Stimulated activated CD8-positive, alpha-beta memory T cell treated with anti-CD3 and anti-CD28 coated beads, Interleukin-4, amount 100 ng/mL, for 48 hours (primary cell): ENCODE measurements around the gene SFRP5.

ENCODE experiments used
- DNase-seq: peaks from one replicate; pipeline ENCODE4 v3.0.0-alpha.2; 2020

Gene SFRP5

GRCh38 chr10:97763947-97764346, 7.9 kb downstream of the SFRP5 start:
- DNase-seq = no peak

- no peak for DNase-seq
Measured at GRCh38 chr10:97763411-97763810, 8.4 kb downstream of the SFRP5 start.

- no peak for DNase-seq
Measured at GRCh38 chr10:97762816-97763215, 9.0 kb downstream of the SFRP5 start.

DNA sequence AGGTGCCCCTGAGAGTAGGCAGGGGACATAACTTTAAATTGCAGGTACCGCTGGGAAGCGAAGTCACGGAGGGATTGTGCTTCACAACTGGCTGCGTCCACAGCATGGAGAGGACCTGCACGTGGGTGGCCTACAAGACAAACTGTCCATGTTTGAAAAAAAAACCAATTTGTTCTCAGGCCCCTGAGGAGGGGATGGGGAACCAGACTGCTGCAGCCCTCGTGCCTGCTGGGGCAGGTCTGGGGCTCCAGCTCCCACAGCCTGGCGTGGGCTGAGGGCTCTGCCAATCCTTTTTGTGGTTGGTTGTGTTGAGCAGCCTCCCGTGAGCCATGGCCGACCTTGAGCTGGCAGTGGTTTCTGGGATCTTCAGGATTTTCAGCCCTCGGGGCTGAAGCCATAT, 9.7 kb downstream of the SFRP5 start:
- no peak for DNase-seq

DNA sequence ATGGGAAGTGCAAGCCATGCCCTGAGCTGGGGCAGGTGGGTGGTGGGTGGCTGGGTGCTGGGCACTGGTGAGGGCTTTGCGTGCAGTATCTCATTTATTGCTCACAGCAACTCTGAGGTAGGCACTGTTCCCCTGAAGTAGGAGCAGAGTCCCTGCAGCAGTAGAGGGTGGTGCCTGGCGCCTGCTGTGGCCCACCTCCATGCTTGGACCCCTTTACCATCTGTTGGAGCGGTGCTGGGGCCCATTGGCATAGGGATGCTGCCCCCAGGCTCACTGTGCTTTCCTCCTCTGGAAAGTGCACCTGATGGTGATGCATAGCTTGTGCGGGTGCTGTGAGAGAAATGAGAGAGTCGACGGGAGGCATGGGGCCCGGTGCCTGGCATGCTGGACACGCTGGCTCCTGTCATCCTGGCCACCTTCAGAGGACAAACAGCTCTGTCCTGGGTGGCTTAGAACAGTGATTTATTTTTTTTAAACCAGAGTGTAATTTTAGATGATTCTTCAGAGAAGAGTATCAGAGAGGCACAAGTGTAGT, 10.4 kb downstream of the SFRP5 start:
- DNase-seq = no peak

DNA sequence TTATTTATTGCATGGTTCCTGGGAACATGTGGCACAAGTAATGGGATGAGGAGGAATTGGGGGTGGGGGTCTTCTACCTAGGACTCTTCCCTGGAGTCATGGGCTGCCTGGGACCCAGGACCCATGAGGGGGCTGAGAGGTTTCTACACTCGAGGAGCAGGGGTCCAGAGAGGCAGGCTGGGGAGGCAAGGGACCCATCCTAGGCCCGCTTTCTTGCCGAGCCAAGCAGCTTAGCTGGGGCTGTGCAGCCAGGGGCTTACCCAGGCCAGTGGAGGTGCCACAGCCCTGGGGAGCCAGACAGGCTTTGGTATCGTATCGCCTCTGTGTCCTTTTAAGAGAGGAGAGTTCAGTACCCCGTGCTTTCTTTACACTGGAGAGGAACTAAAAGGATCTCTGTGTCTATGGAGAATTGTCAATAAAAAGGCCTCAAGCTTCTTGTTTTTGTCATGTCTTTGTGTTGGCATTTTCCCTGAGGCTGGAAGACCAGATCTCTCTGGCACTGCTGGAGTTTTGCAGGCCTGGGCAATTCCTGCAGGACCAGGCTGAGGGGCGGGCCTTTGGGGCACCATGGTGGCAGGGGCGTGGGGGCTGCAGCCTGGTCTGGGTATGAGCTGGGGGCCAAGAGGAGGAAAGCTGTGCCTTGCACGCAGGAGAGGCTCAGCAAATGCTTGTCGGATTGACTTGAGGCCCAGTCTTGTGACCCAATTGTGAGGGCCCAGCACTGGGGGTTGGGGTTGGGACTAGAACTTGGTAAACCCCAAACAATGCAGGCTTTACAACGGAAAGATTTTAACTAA, 11.1 kb downstream of the SFRP5 start:
- DNase-seq = no peak

- no peak for DNase-seq
Measured at GRCh38 chr10:97759946-97760345, 11.9 kb downstream of the SFRP5 start.

GRCh38 chr10:97759158-97759887, 12.5 kb downstream of the SFRP5 start:
- peak; percentile 72 for DNase-seq

- DNase-seq = no peak
Measured at GRCh38 chr10:97757471-97757870, 14.3 kb downstream of the SFRP5 start.

- no peak for DNase-seq
Measured at GRCh38 chr10:97755718-97756117, 16.1 kb downstream of the SFRP5 start.

DNA sequence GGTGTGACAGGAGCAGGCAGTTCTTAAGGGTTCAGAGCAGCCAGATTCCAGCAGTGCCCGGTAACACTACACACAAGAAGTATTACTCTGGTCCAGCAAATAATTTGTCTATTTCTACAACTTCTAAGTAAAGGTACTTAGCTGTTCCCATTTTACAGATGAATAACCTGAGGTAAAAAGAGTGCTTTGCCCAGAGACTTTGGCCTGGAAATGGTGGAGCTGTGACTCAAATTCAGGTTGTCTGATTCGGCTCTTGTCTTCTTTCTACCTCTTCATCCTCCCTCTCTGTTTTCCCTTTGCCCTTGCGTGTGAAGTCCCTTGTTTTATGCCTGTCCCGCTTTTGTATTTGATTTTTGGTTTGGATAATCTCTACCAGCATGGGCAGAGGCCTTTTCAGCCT, 17.1 kb downstream of the SFRP5 start:
- no peak for DNase-seq

GRCh38 chr10:97752956-97753355, 18.8 kb downstream of the SFRP5 start:
- DNase-seq = no peak

- no peak for DNase-seq
Measured at GRCh38 chr10:97748116-97748515, 23.7 kb downstream of the SFRP5 start.

GRCh38 chr10:97747573-97747972, 24.2 kb downstream of the SFRP5 start:
- DNase-seq = no peak

- DNase-seq = no peak
Measured at GRCh38 chr10:97744405-97745035, 27.3 kb downstream of the SFRP5 start.

DNA sequence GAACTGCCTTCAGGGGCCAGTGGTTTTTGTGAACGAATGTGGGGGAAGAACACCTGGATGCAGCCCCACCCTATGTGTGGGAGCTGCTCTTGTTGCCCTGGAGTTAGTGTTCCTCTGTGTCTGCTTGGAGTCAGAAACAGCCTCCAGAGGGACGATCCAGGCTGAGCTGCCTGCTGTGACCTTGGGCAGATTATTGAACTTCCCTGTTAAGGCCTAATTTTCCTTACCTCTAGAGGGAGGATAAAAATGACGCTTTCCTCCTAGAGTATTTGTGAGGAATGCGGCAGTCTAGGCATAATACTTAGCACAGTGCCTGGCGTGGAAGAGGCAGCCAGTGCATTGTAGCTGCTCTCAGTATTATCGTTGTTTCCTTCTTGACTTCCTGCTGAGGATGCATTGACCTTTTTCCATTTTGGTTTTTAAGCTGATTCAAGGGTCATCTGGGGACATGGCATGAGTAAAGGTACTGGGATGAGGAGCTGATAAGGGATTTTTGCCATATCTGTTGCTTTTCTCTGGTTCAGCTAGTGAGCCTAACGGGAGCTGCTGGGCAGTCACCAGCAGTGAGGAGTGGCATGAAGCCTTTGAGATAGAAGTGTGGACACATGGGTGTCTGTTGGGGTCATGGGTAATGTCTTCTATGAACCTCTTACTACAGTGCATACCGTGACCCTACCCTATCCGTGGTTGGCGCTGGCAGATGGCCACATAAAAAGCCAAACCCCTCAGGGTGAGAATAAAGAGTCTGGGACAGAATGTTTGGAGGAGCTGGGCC, 28.4 kb downstream of the SFRP5 start:
- DNase-seq = no peak

DNA sequence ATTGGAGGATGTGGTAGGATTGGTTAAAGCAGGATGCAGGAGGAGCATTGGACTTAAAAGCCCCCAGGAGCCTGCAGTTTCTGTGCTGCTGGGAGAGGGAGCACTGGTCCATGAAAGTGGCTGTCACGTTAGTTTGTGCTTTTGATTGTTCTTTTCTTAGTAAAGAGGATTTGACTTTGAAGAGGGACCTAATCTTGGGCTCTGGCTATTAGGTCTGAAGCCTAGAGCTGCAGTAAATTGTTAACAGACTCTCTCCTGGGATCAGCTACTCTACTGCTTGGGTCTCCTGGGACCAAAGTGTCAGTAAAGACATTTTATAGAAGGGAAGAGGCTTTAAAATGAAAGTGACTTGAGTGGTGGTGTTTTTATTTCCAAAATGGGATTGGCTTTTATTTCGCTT, 31.2 kb downstream of the SFRP5 start:
- no peak for DNase-seq

- DNase-seq = no peak
Measured at GRCh38 chr10:97738616-97739015, 33.2 kb downstream of the SFRP5 start.

- no peak for DNase-seq
Measured at GRCh38 chr10:97737770-97738265, 34.0 kb downstream of the SFRP5 start.

GRCh38 chr10:97736902-97737769, 34.7 kb downstream of the SFRP5 start, which contains the start of gene ZFYVE27:
ZFYVE27 (plus strand) TSS chr10:97737128; CDS start chr10:97738478, 1,350 bp downstream.
- peak; percentile 99 for DNase-seq

- DNase-seq = no peak
Measured at GRCh38 chr10:97736403-97736901, 35.3 kb downstream of the SFRP5 start.
